Suprapubic skin (tissue), 4 donors: ENCODE data around the gene TGOLN2.
"Not testable (repeated sequence)": the region's sequence is repeated elsewhere in the genome, so short reads cannot be mapped to it uniquely, and the experiment has no call there.

Experiments used
- CTCF ChIP-seq, 2 donors: fragments of 200-600 bp in 1 of 2; fragments of 450-650 bp in 1 of 2; sonication (generic) in 1 of 2; IDR thresholded peaks; one replicate each; pipeline ENCODE4 v1.5.1; 2016 to 2019; ENCODE audit warnings: antibody characterized with exemption in 2 of 2, mild to moderate bottlenecking in 1 of 2, moderate library complexity in 1 of 2
- POLR2A ChIP-seq, 2 donors: fragments of 450-650 bp; IDR thresholded peaks; one replicate each; pipeline ENCODE4 v1.6.1; 2017; ENCODE audit warnings: antibody characterized with exemption in 2 of 2, mild to moderate bottlenecking in 2 of 2, moderate library complexity in 2 of 2
- POLR2AphosphoS5 ChIP-seq, 3 donors: sonication (generic); formaldehyde crosslinking; IDR thresholded peaks; one replicate each; pipeline ENCODE4 v1.6.1; 2017; ENCODE audit warnings: antibody characterized with exemption in 3 of 3

- not testable (repeated sequence) for TF ChIP-seq POLR2A, CTCF, POLR2AphosphoS5 (IDR thresholded peaks at IDR 0.05)
Observed at GRCh38 chr2:85315921-85316320, 11.9 kb downstream of the TGOLN2 start.
